ENCODE data around the gene COBL. TPM values are rescaled to one million over a fixed set of nuclear protein-coding genes. Genes with fewer than 3 reads are reported as not detected.
A peak's percentile ranks its signal among the peaks of the same experiment; 100 is the strongest.

Gene COBL
- 0.66 to 1.2 TPM (median 0.75 TPM) in 3 replicates for total RNA-seq

DNA sequence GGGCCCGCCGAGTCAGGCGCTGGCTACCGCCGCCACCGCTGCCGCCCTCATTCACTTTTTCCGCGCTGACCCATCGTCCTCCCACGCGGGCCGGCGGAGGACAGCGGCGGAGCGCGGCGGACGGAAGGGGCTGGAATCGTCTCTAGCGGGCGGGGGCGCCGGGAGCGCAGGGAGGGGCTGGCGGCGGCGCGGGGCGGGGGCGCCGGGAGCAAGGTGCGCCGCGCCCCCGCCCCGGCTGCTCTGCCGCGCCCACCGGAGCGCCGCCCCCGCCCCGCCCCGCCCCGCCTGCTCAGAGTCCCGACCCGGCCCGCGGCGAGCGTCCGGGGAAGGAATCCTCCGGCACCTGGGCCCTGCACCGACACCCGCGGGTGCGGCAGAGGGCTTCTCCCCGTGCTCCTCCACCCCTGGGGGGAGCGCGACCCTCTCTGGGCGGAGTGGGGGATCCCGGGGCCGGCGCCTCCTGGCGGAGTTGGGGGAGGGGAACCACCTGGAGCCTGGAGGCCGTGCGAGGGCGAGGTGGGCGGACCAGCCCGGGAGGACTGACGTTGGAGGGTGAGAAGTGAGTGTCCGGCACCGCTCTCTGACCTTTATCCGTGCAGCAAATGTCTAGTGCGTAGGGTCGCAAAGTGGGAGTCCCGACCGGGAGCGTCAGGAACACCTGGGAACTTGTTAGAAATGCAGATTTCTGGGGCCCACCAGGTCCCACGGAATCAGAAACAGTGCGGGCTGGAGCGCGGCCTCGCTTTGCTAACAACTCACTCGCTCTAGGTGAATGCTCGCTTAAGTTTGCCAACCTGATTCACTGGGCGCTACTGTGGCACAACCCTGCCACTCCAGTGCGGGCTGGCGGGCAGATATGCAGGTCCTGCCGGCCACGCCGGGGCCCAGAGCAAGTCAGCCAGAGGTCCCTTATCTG is at the start of gene COBL:
Gene COBL (minus strand): TSS at position 144 of the 916 bp plus-strand sequence. CDS start 176 bp downstream, outside the sequence.
- Mint-ChIP-seq H3K27me3 (ENCODE audit: low read depth) (peaks cover 63% of the 10 kb centered on the region), H3K9me3 (no peaks in the 10 kb centered on the region), H3K27ac (peak within 1 kb of the TSS; percentile 56), H3K4me3 (peak within 1 kb of the TSS; percentile 79), H3K4me1 (peaks cover 6% of the 10 kb centered on the region), H3K36me3 (no peaks in the 10 kb centered on the region)
- TF ChIP-seq CTCF (IDR thresholded peaks at IDR 0.05; ENCODE audit: unreplicated experiment) = no peak
- peak in 1 of 2 experiments; percentile 42 for DNase-seq (ENCODE audit: low spot score in 2 of 2, unreplicated experiment in 2 of 2)

- no peak for TF ChIP-seq CTCF (IDR thresholded peaks at IDR 0.05; ENCODE audit: unreplicated experiment)
- Mint-ChIP-seq H3K4me1 (peaks cover 5% of the 10 kb centered on the region), H3K9me3 (peaks cover 8% of the 10 kb centered on the region), H3K27me3 (ENCODE audit: low read depth) (peaks cover 1% of the 10 kb centered on the region), H3K4me3 (no peak overlapping the region), H3K27ac (no peak overlapping the region), H3K36me3 (no peaks in the 10 kb centered on the region)
- no peak for DNase-seq (ENCODE audit: low spot score in 2 of 2, unreplicated experiment in 2 of 2)
Measured at GRCh38 chr7:51366172-51366728, 49.6 kb upstream of the COBL start.

DNA sequence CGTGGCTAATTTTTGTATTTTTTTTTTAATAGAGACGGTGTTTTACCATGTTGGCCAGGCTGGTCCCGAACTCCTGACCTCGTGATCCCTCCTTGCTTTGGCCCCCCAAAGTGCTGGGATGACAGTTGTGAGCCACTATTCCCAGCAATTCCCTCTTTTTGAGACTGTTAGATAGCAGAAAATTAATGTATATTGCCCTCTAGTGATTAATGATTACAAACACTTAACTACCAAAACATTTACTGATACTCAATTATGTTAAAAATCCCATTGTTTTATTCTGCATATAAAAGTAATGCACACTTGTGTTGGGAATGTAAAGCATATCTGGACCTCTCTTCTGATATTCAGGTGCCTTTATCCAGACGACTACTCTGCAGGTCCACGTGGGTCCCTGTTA is 41.2 kb upstream of the COBL start:
- no peaks in the 10 kb centered on the region for H3K4me1 Mint-ChIP-seq
- no peak for TF ChIP-seq CTCF (IDR thresholded peaks at IDR 0.05; ENCODE audit: unreplicated experiment)
- H3K36me3 Mint-ChIP-seq = no peaks in the 10 kb centered on the region
- H3K27me3 Mint-ChIP-seq (ENCODE audit: low read depth) = no peaks in the 10 kb centered on the region
- H3K9me3 Mint-ChIP-seq = peaks cover 8% of the 10 kb centered on the region
- DNase-seq (ENCODE audit: low spot score in 2 of 2, unreplicated experiment in 2 of 2) = no peak
- H3K27ac Mint-ChIP-seq = no peak overlapping the region
- H3K4me3 Mint-ChIP-seq = no peak overlapping the region

GRCh38 chr7:51356849-51357516 is 40.4 kb upstream of the COBL start:
- Mint-ChIP-seq H3K4me1 (no peaks in the 10 kb centered on the region), H3K4me3 (no peak overlapping the region), H3K27ac (no peak overlapping the region), H3K27me3 (ENCODE audit: low read depth) (no peaks in the 10 kb centered on the region), H3K9me3 (no peaks in the 10 kb centered on the region), H3K36me3 (no peaks in the 10 kb centered on the region)
- no peak for DNase-seq (ENCODE audit: low spot score in 2 of 2, unreplicated experiment in 2 of 2)
- TF ChIP-seq CTCF (IDR thresholded peaks at IDR 0.05; ENCODE audit: unreplicated experiment) = no peak

DNA sequence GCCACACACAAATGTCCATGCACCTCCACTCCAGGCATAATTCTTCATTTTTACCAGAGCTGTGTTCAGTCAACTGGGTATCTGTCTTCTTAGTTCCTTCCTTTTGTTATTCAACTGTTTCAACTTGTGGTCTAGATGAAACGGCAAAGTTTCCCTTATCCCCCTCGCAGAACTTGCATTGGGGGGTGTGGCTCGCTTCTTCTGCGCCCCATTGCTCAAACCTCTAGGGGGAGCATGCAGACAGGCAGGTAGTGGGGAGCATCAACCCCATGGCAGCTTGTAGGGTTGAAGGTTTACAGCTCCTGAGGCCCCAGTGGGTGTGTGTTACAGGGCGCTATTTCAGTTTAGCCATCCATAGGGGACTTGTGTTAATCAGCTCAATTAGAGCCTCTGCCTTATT is 38.3 kb upstream of the COBL start:
- H3K27ac Mint-ChIP-seq = no peak overlapping the region
- no peaks in the 10 kb centered on the region for H3K9me3 Mint-ChIP-seq
- no peak for TF ChIP-seq CTCF (IDR thresholded peaks at IDR 0.05; ENCODE audit: unreplicated experiment)
- no peaks in the 10 kb centered on the region for H3K27me3 Mint-ChIP-seq (ENCODE audit: low read depth)
- no peak overlapping the region for H3K4me3 Mint-ChIP-seq
- H3K4me1 Mint-ChIP-seq = peaks cover 4% of the 10 kb centered on the region
- H3K36me3 Mint-ChIP-seq = no peaks in the 10 kb centered on the region
- no peak for DNase-seq (ENCODE audit: low spot score in 2 of 2, unreplicated experiment in 2 of 2)

Data from mesothelial cell of epicardium (in vitro differentiated cells).